IMR-90 (cell line): ENCODE results near the gene HOXA7.

ENCODE experiments used
- CEBPB ChIP-seq: IDR thresholded peaks from 2 replicates; pipeline ENCODE4 v1.6.1; 2012; ENCODE audit warnings: low read depth, low read length, improper control_type of control experiment
- CHD1 ChIP-seq: IDR thresholded peaks from 2 replicates; pipeline ENCODE4 v1.6.1; 2012; ENCODE audit warnings: low read depth, low read length, improper control_type of control experiment
- ELK1 ChIP-seq: fragments of 150-350 bp; IDR thresholded peaks from 2 replicates; pipeline ENCODE4 v1.6.1; 2016; ENCODE audit warnings: low read depth, mild to moderate bottlenecking, low read length, moderate library complexity, borderline replicate concordance
- FOS ChIP-seq: fragments of 150-350 bp; IDR thresholded peaks from 2 replicates; pipeline ENCODE4 v1.6.1; 2016; ENCODE audit warnings: low read depth, low read length
- POLR2A ChIP-seq: IDR thresholded peaks from 2 replicates; pipeline ENCODE4 v1.6.1; 2012; ENCODE audit warnings: mild to moderate bottlenecking, low read depth, low read length
- TF ChIP-seq, protein P1 (sequence below): conservative IDR thresholded peaks from 2 replicates; pipeline ENCODE4 v1.5.1; 2012; ENCODE audit warnings: mild to moderate bottlenecking, low read depth, low read length, improper control_type of control experiment
- TF ChIP-seq, protein P2 (sequence below): fragments of 150-350 bp; IDR thresholded peaks from 2 replicates; pipeline ENCODE4 v1.6.1; 2017; ENCODE audit warnings: mild to moderate bottlenecking, antibody characterized with exemption, low read length, low read depth

DNA sequence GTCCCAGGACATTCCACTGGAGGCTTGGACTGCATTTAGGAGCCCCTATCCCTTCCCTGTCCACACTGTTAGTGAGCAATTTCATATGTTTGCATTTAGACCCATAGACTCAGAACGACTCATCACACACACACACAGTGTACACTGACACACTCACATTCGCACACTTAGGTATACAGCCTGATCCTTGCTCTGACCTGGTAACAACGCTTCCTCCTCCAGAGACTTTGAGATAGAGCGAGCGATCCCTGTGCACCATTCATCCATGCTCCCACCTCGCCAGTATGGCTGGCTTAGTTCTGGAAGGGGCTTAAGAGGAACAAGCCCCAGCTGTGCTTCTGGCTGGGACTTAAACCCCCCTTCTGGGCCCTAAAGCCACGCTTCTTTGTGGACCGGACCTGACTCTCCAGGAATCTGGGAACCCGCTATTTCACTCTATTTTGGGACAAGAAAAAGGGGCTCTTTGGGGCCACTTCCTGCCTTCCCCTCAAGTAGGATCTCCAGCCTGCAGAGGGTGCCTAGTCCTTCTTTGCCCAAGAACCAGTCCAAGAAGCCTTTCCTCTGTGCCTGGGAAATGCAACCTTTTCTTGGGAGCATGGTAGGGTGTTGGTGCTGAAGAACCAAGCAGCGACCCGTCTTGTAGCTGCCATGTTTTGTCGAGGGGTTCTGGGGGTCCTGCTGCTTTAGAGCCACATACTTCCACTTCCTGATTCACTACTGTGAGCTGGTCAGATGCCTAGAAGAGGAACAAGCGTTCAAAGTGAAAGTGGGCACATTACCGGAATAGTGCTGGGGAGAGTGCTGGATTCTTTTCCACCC is 44.5 kb upstream of the HOXA7 start:
- TF ChIP-seq ELK1 = no peak
- TF ChIP-seq, protein P1, sequence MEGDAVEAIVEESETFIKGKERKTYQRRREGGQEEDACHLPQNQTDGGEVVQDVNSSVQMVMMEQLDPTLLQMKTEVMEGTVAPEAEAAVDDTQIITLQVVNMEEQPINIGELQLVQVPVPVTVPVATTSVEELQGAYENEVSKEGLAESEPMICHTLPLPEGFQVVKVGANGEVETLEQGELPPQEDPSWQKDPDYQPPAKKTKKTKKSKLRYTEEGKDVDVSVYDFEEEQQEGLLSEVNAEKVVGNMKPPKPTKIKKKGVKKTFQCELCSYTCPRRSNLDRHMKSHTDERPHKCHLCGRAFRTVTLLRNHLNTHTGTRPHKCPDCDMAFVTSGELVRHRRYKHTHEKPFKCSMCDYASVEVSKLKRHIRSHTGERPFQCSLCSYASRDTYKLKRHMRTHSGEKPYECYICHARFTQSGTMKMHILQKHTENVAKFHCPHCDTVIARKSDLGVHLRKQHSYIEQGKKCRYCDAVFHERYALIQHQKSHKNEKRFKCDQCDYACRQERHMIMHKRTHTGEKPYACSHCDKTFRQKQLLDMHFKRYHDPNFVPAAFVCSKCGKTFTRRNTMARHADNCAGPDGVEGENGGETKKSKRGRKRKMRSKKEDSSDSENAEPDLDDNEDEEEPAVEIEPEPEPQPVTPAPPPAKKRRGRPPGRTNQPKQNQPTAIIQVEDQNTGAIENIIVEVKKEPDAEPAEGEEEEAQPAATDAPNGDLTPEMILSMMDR = no peak
- TF ChIP-seq CEBPB = no peak
- TF ChIP-seq FOS = no peak
- TF ChIP-seq POLR2A = no peak
- TF ChIP-seq, protein P2, sequence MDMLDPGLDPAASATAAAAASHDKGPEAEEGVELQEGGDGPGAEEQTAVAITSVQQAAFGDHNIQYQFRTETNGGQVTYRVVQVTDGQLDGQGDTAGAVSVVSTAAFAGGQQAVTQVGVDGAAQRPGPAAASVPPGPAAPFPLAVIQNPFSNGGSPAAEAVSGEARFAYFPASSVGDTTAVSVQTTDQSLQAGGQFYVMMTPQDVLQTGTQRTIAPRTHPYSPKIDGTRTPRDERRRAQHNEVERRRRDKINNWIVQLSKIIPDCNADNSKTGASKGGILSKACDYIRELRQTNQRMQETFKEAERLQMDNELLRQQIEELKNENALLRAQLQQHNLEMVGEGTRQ = no peak
- TF ChIP-seq CHD1 = no peak
